GM10847 (cell line): ENCODE measurements around the gene MN1.

ENCODE experiments used
- POLR2A ChIP-seq: IDR thresholded peaks from 2 replicates; pipeline ENCODE4 v1.6.1; 2011; ENCODE audit not compliant: insufficient read length; ENCODE audit errors: extremely low read depth

Gene MN1

DNA sequence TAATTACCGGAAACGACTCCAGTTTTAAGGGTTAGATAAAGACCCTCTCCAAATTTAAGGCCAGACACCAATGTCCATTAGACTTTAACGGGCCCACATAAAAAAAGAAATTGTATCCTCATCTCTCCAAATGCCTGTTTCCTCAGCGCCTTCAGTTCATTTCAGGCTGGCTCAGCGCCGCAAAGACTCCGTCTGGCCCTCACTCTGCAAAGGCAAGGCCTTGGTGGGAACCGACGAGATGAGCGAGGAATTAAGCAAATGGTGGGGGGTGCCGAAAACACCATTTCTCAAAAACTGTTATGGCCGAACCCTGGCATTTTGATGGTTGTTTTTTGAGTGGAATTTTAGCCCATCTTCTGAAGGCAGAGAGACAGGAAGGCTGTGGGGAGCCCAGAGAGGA lies 15.7 kb downstream of the MN1 start:
- TF ChIP-seq POLR2A = no peak

DNA sequence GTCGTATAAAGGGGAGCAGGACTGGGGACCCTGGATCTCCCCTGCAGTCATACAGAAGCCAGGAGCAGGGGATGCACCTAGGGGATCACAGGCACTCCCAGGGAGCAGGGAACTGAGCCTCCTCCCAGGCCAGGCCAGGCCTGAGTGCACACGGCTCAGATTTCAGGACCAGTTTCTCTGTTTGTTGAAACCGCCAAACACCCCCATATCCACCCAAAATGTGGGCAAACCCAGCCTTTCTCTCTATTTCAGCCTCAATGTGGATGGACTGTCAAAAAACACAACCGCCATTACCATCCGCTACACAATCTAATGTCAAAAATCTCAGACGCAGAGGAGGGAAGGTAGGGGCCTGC lies 17.5 kb downstream of the MN1 start:
- TF ChIP-seq POLR2A = no peak

GRCh38 chr22:27783436-27784119 lies 18.0 kb downstream of the MN1 start:
- TF ChIP-seq POLR2A = no peak

GRCh38 chr22:27782088-27782487 lies 19.5 kb downstream of the MN1 start:
- TF ChIP-seq POLR2A = no peak

DNA sequence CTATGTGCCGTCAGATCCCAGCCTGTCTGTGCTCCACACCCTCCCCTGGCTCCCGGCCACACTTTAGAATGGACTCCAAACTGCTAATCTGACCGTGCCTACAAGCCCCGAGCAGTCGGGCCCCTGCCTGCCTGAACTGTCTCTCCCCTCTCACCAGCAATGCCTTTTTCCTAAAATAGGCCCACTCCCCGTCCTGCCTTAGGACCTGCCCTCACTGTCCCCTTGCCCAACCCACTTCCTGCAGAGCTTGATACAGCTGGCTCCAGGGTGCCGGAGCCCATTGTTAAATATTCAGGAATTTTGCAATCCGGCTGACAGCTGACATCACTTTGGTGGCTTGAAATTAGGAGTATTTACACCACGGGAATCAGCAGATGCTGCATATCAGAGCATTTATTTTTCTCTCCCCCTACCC lies 21.4 kb downstream of the MN1 start:
- TF ChIP-seq POLR2A = no peak

DNA sequence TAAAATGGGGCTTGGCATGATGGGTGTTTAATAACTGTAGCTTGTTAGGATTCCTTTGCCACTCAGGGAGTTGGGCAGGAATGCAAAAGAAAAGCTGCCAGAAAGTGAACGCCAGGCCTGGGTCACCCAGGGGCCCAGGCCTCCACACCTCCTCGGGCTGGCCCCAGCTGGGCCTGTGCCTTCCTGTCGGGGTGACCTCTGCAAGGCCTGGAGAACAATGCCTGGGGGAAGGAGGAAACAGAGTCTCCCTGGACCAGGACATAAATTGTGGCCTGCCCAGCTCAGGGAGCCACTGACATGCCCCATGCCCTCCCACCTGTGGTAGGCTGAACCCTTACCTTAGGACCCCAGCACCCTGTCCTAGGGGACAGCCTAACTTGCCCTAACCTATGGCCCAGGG lies 21.9 kb downstream of the MN1 start:
- TF ChIP-seq POLR2A = no peak

DNA sequence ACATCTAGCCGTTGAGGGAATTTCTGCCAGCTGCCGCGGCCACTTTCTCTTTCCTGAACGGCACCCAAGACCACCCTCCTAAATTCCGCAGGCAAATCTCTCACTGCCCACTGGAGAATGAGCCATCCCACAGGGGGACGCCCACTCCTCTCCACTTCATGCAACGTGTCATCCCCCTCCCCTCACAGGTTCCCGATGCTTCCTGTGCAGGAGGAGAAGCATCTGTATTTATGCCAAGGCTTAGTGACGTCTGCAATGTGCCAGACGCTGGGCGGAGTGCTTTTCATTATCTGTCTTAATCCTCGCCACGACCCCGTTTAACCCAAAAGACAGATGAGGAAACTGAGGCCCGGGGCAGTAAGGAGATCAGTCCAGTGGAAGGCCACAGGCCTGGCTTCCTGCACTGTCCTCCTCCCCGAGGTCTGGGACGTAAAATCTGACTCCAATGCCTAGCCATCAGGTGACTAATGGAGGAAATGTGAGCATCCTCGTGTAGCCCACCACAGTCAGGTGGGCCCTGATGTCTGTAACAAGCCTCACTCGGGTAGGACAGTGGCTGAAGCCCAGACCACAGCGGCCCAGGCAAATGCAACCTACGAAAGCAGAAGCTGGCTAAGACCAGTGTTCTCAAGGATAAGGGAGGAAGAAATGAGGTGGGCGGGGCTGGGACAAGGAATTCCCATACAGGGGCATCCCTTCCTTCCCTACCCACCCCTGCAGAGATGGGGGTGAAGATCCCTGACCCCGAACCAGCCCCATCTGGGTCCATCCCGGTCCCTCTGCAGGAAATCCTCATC lies 23.1 kb downstream of the MN1 start:
- TF ChIP-seq POLR2A = no peak

DNA sequence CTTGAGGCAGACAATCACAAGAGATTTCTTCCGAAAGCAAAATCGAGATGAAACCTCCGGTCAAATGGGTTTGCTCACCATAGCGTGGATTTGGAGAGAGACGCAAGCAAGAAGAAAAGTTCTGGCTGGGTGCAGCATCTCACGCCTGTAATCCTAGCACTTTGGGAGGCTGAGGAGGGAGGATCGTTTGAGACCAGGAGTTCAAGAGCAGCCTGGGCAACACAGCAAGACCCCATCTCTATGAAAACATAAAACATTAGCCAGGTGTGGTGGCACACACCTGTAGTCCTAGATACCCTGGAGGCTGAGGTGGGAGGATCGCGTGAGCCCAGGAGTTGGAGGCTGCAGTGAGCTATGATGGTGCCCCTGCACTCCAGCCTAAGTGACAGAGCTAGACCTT lies 24.4 kb downstream of the MN1 start:
- no peak for TF ChIP-seq POLR2A

- TF ChIP-seq POLR2A = no peak
Observed at GRCh38 chr22:27776650-27776958, 25.0 kb downstream of the MN1 start.

DNA sequence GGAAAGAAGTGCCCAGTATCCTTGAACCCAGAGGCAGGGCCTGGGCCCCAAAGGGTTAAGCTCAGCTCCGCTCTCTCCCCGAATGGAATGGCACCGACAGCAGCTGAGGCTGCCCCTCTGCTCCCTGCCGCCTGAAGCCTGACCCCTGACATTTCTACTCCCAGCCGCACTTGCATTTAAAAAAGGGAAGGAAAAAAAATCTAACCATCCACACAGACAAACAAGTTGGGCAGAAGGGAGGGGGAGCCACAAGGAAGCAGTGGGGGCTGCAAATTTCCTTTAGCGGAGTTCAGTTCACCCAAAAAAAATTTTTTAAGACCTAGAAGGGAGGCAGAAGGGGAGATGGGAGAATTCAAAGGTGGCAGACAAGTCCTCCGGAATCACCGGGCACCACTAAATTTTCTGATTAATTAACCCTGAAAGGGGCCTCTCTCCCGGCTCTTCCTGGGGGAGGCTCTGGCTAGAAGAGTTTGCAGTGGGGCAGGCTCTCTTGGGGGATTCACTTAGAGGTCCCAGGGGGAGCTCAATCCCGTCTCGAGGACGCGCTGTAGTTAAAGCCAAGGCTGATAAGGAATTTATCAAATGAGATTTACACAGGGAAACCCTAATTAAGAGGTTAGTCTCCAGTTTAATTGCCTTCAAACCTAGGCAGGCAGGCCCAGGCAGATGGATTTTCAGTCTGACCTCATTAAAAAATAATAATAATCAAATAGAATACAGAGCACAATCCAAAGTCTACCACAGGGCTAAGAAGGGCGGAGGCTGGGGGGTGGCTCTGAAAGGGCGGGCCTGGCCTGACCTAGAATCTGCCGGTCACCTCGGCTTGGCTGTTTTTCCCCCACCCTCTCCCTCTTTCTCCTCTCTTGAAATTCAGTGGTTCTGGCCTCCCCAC lies 25.6 kb downstream of the MN1 start:
- no peak for TF ChIP-seq POLR2A

GRCh38 chr22:27775087-27775698 lies 26.4 kb downstream of the MN1 start:
- TF ChIP-seq POLR2A = no peak

- no peak for TF ChIP-seq POLR2A
Observed at GRCh38 chr22:27774200-27774599, 27.4 kb downstream of the MN1 start.

DNA sequence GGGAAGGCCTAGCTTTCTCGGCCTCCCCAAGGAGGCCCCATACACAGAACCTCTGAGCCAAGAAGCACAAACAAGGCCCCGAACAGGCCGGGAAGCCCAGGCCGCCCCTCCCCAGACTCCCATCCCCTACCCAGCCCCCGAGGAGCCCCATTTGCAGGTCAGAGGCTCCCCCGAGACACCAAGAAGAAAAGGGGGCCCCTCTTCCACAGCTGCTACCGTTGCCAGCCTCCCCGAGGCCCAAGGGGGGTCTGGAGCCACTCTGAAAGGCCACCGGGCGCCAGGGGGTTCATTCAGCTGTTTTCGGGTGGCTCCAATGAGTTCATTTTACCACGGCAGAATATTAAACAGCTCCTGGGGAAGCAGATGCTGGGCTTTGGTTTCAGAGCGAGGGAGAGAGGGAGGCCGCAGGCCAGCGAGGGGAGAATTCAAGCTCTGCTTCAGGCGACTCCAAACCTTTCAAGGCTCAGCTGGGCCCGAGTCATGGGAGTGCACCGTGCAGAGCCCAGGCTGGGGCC lies 28.5 kb downstream of the MN1 start:
- TF ChIP-seq POLR2A = no peak

- TF ChIP-seq POLR2A = no peak
Observed at GRCh38 chr22:27772081-27772983, 29.2 kb downstream of the MN1 start.
